Measurements from ENCODE around the gene RFWD3. TPM values are rescaled to one million over a fixed set of nuclear protein-coding genes. Genes with fewer than 3 reads are reported as not detected.
"Not testable (repeated sequence)": the region's sequence is repeated elsewhere in the genome, so short reads cannot be mapped to it uniquely, and the experiment has no call there.

RFWD3 gene
- total RNA-seq: 22.8 and 23.0 TPM in 2 replicates

DNA sequence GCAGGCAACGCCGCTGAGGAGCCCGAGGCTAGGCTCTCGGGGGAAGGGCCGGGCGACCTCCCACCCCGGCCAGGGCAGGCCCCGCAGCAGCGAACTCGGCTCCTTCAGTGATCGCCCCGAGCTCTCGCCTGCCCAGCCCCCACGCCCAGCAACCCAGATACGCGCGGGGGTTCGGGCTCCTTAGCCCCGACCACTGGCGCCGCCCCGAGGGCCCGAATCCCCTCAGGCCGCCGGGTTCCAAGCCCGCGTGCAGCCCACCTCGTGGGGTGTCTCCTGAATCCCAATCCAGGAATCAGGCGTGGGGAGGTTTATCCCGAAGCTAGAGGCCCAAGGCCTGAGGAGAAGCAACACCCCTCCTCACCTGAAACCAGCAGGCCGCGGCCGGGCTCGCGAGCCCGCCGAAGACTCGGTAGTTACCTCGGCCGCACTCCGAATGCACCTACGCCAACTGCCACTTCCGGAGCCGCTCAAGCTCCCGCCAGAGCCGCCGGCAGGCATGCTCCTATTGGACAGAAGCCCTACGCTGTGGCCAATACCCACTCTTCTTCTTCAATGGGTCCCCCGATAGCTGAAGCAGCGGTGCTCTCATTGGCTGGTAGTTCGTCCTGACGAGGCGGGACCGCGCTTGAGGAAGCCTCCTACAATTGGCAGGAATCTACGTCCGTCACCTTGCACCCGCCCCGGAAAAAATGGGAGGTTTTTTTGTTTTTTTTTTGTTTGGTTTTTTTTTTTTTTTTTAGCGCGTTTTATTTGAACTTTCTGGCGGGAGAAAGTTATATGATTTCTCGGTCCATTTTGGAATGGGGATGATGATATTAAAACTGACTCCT is at the start of gene RFWD3:
Gene RFWD3 (minus strand): TSS at position 453 of the 830 bp plus-strand sequence. CDS start 5,428 bp downstream, outside the sequence.
- peak; percentile 98 to 99 for DNase-seq (ENCODE audit: low read depth in 2 of 2)

DNA sequence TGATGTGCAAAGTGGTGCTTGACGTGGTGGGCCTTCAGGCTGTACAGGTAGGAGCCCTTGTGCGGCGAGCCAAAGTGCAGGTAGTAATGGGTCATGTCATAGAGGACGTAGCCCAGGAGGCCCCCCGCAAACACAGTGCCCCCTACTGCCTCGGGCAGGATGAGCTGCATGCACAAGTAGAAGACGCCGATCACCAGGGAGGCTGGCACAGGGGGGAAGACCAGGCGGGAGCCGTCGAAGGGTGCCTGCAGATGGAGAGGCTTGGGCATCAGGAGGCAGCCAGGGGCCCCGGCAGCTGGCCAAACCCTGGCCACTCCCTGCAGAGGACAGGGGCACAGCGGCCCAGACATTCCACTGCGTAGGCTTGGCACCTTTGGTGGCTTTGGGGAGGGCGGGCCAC is 49.7 kb upstream of the RFWD3 start:
- DNase-seq (ENCODE audit: low read depth in 2 of 2): no peak

- DNase-seq (ENCODE audit: low read depth in 2 of 2): no peak
These were observed 47.2 kb upstream of the RFWD3 start for GRCh38 chr16:74713876-74714275.

DNA sequence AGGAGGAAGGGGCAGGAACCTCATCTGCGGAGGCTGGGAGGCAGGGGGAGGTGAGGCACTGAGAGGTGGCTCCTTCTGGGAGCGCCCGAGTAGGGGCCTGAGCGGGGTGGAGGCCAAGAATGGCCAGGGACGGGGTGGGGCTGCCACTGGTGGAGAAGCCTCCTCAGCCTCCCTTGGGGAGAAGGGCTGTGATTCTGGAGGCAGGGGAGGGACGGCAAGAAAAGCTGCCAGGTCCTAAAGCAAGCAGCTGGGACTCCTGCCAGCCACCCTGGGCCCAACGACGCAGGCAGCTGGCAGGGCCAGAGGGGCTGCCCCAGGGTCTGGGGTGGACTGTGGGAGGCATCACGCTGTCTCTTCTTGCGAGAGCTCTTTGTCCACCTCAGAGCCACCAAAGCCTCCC is 46.6 kb upstream of the RFWD3 start:
- DNase-seq (ENCODE audit: low read depth in 2 of 2): no peak

DNA sequence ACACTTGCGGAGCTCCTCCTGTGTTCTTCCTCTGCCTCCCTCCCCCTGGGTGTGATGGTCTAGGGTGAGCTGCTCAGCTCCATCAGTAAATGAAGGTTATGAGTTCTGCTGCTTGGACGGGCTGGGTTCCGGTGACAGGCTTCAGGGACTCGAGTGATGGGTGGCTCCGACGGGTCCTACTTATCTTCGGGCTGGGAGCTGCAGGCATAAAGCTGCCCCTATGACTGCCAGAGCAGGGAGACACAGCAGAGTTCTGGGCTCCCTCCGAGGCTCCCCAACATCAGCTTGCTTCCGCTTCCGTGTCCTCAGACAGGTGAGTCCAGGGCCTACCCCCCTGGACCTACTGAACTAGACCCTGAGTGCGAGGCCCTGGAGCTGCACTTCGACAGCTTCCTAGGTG is 45.3 kb upstream of the RFWD3 start:
- no peak for DNase-seq (ENCODE audit: low read depth in 2 of 2)

DNA sequence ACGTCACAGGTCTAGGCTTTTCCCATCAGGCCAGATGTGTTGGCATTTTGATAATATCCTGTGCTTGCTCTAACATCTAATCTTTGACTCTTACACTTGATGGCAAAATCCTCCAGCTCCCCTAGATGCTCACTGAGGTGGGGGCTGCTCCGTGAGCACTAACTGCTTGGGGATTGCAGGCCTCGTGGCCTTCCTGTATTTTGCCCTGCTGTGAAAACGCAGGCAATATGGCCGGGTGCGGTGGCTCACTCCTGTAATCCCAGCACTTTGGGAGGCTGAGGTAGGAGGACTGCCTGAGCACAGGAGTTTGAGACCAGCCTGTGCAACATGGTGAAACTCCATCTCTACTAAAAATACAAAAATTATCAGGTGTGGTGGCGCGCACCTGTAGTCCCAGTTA is 43.7 kb upstream of the RFWD3 start:
- DNase-seq (ENCODE audit: low read depth in 2 of 2): no peak

DNA sequence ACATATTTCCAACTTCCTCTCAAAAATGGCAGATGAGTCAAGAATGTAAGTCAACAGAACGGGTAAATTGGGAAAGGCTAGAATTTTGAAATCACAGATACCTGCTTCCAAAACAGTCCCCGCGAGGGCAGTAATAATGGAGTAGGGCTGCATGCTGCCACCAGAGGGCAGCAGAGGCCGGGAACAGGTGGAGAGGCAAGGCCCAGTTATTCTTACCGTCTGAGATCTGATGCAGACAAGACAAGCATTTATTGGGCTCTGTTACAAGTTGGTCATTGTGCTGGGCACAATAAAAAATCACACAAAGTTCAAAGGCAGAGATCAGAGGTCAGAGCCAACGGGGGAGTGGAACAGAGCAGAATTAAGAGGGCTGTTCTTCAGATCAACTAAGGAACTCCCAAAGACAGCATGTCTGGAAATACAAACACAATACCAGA is 42.8 kb upstream of the RFWD3 start:
- peak; percentile 48 to 69 for DNase-seq (ENCODE audit: low read depth in 2 of 2)

- peak; percentile 17 to 66 for DNase-seq (ENCODE audit: low read depth in 2 of 2)
These were observed 34.0 kb upstream of the RFWD3 start, which contains the start of gene MLKL for GRCh38 chr16:74700438-74701225. TSS of gene MLKL (minus strand) at chr16:74700862. CDS start at chr16:74695757, 5,105 bp downstream.

GRCh38 chr16:74700116-74700437 is 33.4 kb upstream of the RFWD3 start:
- peak; percentile 2 to 25 for DNase-seq (ENCODE audit: low read depth in 2 of 2)

DNA sequence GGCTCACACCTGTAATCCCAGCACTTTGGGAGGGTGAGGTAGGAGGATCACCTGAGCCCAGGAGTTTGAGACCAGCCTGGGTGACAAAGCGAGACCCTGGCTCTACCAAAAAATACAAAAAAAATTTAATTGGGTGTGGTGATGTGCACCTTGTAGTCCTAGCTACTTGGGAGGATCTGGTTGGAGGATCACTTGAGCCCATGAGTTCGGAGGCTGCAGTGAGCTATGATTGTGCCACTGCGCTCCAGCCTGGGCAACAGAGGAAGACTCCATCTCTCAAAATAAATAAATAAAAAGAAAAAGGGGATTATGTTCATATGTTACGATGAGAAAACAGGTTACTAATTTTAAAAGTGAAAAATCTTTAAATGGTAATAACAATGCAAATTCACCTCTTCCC is 33.0 kb upstream of the RFWD3 start:
- no peak for DNase-seq (ENCODE audit: low read depth in 2 of 2)

DNA sequence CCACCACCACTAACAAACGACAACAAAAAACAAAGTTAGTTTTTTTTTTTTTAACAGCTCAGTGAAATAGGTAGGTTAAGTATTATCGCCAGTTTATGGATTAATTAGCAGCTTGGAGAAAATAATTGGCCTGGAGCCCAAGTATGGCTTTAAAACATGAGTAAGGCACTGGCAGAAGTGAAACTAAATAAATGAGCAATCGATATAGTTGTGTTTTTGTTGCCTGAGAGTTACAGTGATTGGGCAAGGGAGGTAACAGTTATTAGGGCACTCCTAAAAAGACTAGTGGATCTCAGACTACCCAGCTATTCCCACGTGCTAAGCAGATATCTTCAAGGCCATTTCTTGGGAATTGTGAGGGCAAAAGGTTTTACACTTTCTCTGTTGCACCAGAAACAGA is 31.5 kb upstream of the RFWD3 start:
- no peak for DNase-seq (ENCODE audit: low read depth in 2 of 2)

DNA sequence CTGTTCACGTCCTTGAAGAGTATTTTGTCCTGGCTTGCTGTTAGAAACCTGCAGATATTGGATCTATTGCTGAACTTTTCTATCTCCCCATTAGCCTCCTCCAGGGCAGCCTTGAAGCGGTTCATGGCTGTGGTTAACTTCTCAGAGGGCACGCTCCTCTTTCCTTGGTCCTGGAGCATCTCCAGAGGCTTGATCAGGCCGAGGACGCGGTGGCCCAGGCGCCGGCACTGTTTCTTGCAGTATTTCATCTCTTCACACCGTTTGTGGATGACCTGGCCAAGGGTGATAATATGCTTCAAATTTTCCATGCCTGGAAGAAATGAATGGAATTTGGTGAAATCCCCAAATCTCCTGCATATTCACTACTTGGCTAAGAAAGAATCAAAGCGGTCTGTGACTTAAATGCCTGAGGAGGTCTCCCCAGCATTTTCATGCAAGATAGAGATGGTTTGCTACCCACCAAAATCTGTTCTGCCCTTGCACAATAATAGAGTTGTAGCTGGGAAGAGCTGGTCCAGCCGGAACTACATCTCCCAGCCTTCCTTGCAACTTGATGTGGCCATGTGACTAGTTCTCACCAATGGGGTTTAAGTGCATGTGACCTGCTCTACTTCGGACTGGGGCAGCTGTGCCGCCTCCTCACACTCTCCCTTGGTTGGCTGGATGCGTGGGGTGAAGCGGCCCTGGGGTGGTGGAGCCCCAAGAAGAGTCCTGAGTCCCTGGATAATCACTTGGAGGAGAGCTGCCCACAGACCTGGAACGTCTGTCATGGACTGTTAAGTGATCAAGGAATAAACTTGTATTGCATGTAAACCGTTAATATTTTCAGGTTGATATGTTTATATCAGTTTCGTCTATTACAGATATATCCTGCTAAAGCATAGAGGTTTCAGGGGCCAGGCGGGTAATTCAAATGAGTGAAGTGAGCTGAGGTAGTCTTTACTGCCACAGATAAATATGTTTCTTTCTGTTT is 29.1 kb upstream of the RFWD3 start:
- DNase-seq (ENCODE audit: low read depth in 2 of 2): peak; percentile 89 to 92

DNA sequence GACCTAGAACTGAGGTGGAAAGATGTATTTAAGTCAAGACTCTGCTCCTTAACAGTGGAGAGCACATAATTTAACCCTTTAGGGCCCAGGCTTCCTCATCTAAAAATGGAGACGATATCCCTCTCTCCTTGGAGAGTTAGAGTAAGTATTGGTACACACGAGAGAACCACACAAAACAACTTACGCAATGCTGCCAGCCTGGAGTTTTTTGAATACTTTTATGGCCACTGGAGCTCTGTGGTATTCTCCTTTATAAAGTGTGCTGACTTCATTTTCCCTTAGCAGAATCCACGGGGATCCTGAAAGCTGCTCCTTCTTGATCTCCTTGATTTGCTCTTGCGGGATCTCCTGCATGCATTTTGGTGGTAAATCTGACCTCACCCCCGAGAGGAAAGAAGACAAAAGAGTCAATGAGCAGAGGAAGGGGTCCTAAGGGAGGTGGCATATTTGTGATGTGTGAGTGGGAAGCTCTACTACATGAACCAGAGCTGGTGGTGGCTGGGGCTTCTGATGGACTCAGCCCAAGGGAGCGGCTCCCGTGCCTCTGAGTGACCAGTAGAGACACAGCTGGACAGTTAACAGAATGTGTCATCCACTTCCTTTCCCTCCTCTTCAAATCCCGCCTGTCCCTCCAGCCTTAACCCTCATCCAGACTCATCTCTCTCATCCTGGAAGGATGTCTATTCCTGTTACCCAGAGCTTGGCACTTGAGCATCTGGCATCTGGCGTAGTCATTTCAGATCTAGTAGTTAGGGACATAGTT is 24.6 kb upstream of the RFWD3 start:
- peak in 1 of 2 donors; percentile 7 for DNase-seq (ENCODE audit: low read depth in 2 of 2)

DNA sequence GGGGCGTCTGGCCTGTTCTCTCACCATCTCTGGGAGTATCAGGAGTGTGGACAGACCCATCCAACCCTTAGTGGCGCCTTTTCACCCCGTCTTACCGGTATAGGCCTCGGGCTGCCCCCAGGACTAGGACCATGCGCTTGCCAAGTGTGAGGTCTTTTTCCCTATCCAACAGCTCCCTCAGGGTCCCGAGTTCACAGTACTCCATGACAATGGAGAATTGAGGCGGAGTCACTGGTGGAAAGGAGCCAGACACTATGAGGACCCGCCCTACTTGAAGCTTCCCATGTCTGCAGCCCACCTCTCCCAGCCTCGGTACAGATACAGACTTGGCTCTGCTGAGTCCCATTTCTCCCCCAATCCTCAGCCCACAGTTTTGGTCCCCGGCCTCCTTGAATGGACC is 15.9 kb upstream of the RFWD3 start:
- no peak for DNase-seq (ENCODE audit: low read depth in 2 of 2)

GRCh38 chr16:74680681-74681080 is 14.0 kb upstream of the RFWD3 start:
- DNase-seq (ENCODE audit: low read depth in 2 of 2): no peak

DNA sequence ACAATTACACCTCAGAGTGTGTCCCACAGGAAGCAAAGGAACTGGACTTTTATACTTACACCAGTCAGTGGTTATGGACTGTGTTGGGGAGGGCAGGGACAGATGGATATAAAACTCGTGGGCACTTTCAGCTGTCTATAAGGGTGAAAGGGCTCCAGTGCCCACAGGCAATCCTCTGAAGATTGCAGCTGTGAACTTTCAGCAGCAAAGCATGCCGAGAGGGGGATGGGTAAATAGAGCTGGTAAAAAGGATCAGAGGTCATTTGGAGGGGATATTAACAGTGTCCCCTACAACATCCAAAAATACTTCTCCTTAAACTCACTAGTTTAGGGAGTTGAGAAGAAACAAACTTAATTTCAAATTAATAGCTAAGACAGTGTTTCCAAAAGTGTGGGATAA is 13.3 kb upstream of the RFWD3 start:
- DNase-seq (ENCODE audit: low read depth in 2 of 2): no peak

- DNase-seq (ENCODE audit: low read depth in 2 of 2): no peak
These were observed 11.2 kb upstream of the RFWD3 start for GRCh38 chr16:74677868-74678267.

DNA sequence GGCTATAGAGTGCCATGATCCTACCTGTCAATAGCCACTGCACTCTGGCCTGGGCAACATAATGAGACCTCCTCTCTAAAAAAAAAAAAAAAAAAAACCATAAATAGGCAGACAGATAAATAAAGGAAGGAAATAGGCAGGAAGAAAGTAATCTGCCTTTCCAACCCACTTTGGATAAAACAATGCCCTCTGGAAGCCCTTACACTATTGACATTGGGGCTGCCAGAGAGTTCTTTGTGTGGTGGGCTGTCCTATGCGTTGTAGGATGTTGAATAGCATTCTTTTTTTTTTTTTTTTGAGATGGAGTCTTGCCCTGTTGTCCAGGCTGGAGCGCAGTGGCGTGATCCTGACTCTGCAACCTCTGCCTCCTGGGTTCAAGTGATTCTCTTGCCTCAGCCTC is 7.2 kb upstream of the RFWD3 start:
- DNase-seq (ENCODE audit: low read depth in 2 of 2): peak; percentile 61 to 85

- DNase-seq (ENCODE audit: low read depth in 2 of 2): not testable (repeated sequence)
These were observed 2.2 kb upstream of the RFWD3 start for GRCh38 chr16:74668877-74669276.

GRCh38 chr16:74667255-74667700 is 601 bp upstream of the RFWD3 start:
- DNase-seq (ENCODE audit: low read depth in 2 of 2): peak in 1 of 2 donors; percentile 34

DNA sequence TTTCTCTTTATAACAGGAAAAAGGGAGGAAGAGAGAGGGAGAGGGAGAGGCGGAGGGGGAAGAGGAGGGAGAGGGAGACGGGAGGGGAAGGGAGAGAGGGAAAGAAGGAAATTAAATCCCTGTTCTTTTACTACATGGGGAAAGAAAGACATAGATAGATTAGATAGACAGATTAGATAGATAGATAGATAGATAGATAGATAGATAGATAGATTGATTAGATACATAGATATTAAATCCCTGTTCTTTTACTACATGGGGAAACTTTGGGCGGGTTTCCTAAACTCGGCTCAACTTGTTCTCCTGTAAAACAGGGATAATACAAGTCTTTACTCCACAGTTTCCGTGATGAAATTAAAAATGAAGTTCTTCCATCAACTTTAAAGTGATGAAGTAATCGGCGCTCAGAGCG is 661 bp downstream of the RFWD3 start:
- peak in 1 of 2 donors; percentile 7 for DNase-seq (ENCODE audit: low read depth in 2 of 2)
